ENCODE results near the gene AWAT2. TPM values are rescaled to one million over a fixed set of nuclear protein-coding genes. Genes with fewer than 3 reads are reported as not detected.

AWAT2 gene, protein sequence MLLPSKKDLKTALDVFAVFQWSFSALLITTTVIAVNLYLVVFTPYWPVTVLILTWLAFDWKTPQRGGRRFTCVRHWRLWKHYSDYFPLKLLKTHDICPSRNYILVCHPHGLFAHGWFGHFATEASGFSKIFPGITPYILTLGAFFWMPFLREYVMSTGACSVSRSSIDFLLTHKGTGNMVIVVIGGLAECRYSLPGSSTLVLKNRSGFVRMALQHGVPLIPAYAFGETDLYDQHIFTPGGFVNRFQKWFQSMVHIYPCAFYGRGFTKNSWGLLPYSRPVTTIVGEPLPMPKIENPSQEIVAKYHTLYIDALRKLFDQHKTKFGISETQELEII
- polyA plus RNA-seq (2013, experiment 1 of 2): 0.04 TPM
- polyA plus RNA-seq (2013, experiment 2 of 2): not detected

DNA sequence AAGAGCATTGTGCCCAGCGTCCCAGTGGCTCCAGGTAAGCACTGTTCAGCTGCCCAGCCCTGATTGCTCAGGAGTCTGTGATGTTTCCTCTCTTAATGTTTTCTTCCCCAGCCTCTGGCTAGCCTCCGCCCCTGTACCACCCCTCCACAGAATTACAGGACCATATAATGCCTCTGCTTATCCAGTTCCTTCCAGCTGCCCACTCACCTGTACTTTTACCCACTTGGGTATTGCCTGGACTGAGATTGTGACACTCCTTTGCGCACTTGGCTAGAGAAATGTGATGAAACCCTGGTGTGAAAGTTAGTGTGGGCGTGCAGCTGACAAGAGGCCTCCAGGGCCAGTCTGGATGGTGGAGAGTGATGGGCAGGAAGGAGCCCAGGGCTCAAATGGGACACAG lies at the start of gene AWAT2:
AWAT2 (minus strand) TSS at position 14 of the 400 bp plus-strand sequence; CDS start at position 8, 6 bp downstream.
- Histone ChIP-seq H4K5ac (ENCODE audit: low read length) (no peak within 1 kb of the TSS), H3K23ac (ENCODE audit: low read length) (no peak within 1 kb of the TSS), H3K27ac (ENCODE audit: low read depth, low read length) (no peak within 1 kb of the TSS), H3K4ac (ENCODE audit: low read depth, low read length) (no peak within 1 kb of the TSS), H3K27me3 (ENCODE audit: insufficient read depth, low read length, poor library complexity) (no peaks in the 10 kb centered on the region), H3K4me1 (ENCODE audit: control insufficient read depth, low read depth, low read length) (no peaks in the 10 kb centered on the region), H3K4me2 (ENCODE audit: low read length) (no peak within 1 kb of the TSS), H2BK120ac (ENCODE audit: low read depth, low read length) (no peak within 1 kb of the TSS), H3K79me2 (ENCODE audit: control insufficient read depth, insufficient read depth, low read length) (no peaks in the 10 kb centered on the region), H2BK5ac (ENCODE audit: low read length) (no peak within 1 kb of the TSS), H3K4me3 (ENCODE audit: low read length) (no peak within 1 kb of the TSS), H4K8ac (ENCODE audit: low read depth, low read length) (no peak within 1 kb of the TSS), H2AK5ac (ENCODE audit: low read length) (no peak within 1 kb of the TSS), H3K36me3 (ENCODE audit: control insufficient read depth, insufficient read depth, low read length) (no peaks in the 10 kb centered on the region), H3K79me1 (ENCODE audit: low read length) (no peaks in the 10 kb centered on the region), H3K18ac (ENCODE audit: low read length) (no peak within 1 kb of the TSS), H2BK15ac (replicated peaks; ENCODE audit: low read depth) (no peak within 1 kb of the TSS), H3K56ac (ENCODE audit: low read length) (no peak within 1 kb of the TSS), H3K9ac (ENCODE audit: low read length) (no peak within 1 kb of the TSS)
- WGBS (ENCODE audit: extremely low coverage, insufficient coverage, low lambda C conversion rate): no CpG with 5 or more reads among the region's 4 CpGs
- DNase-seq: no peak

DNA sequence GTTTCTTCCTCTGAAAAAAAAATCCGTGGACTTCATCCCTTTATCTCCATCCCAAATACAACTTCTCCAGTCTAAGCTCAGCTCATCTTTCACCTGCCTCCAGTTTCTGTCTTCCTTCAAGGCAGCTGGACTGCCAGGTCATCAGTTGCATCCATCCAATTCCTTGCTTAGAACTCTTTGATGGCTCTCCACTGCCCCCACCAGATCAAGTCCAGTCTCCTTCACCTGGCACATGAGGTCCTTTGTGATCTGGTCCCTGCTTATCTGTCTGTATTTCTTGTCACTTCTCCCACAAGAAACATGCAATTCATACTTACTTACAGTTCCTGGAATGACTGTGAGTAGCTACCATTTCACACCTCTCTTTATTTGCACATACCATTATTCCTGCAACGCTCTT lies 46.3 kb upstream of the AWAT2 start:
- no CpG with 5 or more reads among the region's 2 CpGs for WGBS (ENCODE audit: extremely low coverage, insufficient coverage, low lambda C conversion rate)
- Histone ChIP-seq H3K4ac (ENCODE audit: low read depth, low read length) (no peak overlapping the region), H3K79me1 (ENCODE audit: low read length) (no peaks in the 10 kb centered on the region), H3K27ac (ENCODE audit: low read depth, low read length) (no peak overlapping the region), H3K18ac (ENCODE audit: low read length) (no peak overlapping the region), H3K36me3 (ENCODE audit: control insufficient read depth, insufficient read depth, low read length) (no peaks in the 10 kb centered on the region), H4K5ac (ENCODE audit: low read length) (no peak overlapping the region), H2AK5ac (ENCODE audit: low read length) (no peak overlapping the region), H3K4me2 (ENCODE audit: low read length) (no peak overlapping the region), H3K23ac (ENCODE audit: low read length) (no peak overlapping the region), H2BK15ac (replicated peaks; ENCODE audit: low read depth) (no peak overlapping the region), H3K4me3 (ENCODE audit: low read length) (no peak overlapping the region), H2BK120ac (ENCODE audit: low read depth, low read length) (no peak overlapping the region), H3K56ac (ENCODE audit: low read length) (no peak overlapping the region), H3K27me3 (ENCODE audit: insufficient read depth, low read length, poor library complexity) (no peaks in the 10 kb centered on the region), H3K4me1 (ENCODE audit: control insufficient read depth, low read depth, low read length) (no peaks in the 10 kb centered on the region), H4K8ac (ENCODE audit: low read depth, low read length) (no peak overlapping the region), H2BK5ac (ENCODE audit: low read length) (no peak overlapping the region), H3K79me2 (ENCODE audit: control insufficient read depth, insufficient read depth, low read length) (no peaks in the 10 kb centered on the region), H3K9ac (ENCODE audit: low read length) (no peak overlapping the region)
- peak; percentile 53 for DNase-seq

DNA sequence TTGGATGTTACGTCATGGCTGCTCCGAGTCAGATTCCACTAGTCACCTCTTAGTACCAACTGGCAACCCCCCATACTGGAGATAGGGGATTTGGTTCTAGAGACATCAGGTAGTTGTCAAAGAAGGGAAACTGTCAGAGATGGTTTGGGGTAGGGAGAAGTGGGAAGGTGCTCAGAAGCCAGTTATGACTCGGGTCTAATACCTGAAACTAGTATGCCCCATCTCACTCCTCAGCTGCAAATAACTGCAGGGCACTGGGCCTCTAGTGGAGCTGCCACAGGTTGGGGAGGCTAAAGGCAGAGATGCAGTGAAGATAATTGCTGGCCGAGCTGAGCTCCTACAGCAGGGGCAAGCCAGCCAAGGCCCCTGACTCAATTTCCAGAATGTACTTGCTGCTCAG lies 42.5 kb upstream of the AWAT2 start:
- no CpG with 5 or more reads among the region's 4 CpGs for WGBS (ENCODE audit: extremely low coverage, insufficient coverage, low lambda C conversion rate)
- DNase-seq: no peak

DNA sequence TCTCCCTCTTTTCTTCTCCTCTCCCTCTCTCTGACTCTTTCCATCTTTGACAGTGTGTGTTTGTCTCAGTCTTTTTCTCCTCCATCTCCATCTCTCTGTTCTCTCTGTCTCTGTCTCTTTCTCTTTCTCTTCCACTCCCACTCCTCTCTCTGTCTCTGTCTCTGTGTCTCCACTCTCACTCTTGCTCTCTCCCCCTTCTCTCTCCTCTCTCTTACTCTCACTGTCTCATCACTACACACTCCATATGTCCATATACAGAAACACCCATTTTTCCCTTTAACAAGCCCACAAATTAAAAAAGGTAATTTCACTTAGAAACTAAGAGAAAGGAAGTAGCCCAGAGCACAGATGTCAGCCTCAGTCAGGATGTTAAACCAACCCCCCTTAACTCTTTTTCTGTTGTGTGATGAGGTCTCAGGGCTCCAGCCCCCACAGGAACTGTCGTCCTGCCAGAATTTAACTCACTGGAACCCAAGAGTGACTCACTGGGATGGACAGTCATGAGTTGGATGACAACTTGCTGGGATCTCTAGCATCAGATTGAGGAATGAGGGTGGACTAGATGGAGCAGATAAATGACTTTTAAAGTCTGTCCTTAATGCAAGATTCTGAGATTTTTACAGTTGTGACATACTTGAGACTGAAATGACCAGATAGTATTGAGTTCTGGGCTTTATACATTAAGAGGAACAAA lies 40.0 kb upstream of the AWAT2 start:
- H3K18ac ChIP-seq (ENCODE audit: low read length): no peak overlapping the region
- no peaks in the 10 kb centered on the region for H3K79me1 ChIP-seq (ENCODE audit: low read length)
- no peak overlapping the region for H2AK5ac ChIP-seq (ENCODE audit: low read length)
- DNase-seq: no peak
- no peak overlapping the region for H4K8ac ChIP-seq (ENCODE audit: low read depth, low read length)
- no peak overlapping the region for H3K4me2 ChIP-seq (ENCODE audit: low read length)
- no peak overlapping the region for H3K9ac ChIP-seq (ENCODE audit: low read length)
- no peaks in the 10 kb centered on the region for H3K27me3 ChIP-seq (ENCODE audit: insufficient read depth, low read length, poor library complexity)
- H3K23ac ChIP-seq (ENCODE audit: low read length): no peak overlapping the region
- H3K4ac ChIP-seq (ENCODE audit: low read depth, low read length): no peak overlapping the region
- H3K36me3 ChIP-seq (ENCODE audit: control insufficient read depth, insufficient read depth, low read length): no peaks in the 10 kb centered on the region
- no peak overlapping the region for H2BK120ac ChIP-seq (ENCODE audit: low read depth, low read length)
- no peaks in the 10 kb centered on the region for H3K4me1 ChIP-seq (ENCODE audit: control insufficient read depth, low read depth, low read length)
- WGBS (ENCODE audit: extremely low coverage, insufficient coverage, low lambda C conversion rate): no CpG with 5 or more reads among the region's 1 CpG
- H3K56ac ChIP-seq (ENCODE audit: low read length): no peak overlapping the region
- no peak overlapping the region for H2BK15ac ChIP-seq (replicated peaks; ENCODE audit: low read depth)
- H3K79me2 ChIP-seq (ENCODE audit: control insufficient read depth, insufficient read depth, low read length): no peaks in the 10 kb centered on the region
- H3K4me3 ChIP-seq (ENCODE audit: low read length): no peak overlapping the region
- H4K5ac ChIP-seq (ENCODE audit: low read length): no peak overlapping the region
- H3K27ac ChIP-seq (ENCODE audit: low read depth, low read length): no peak overlapping the region
- H2BK5ac ChIP-seq (ENCODE audit: low read length): no peak overlapping the region

More for the DNA sequence above, 42.5 kb upstream of the AWAT2 start:
- Histone ChIP-seq H3K27me3 (ENCODE audit: insufficient read depth, low read length, poor library complexity) (no peaks in the 10 kb centered on the region), H4K5ac (ENCODE audit: low read length) (no peak overlapping the region), H3K9ac (ENCODE audit: low read length) (no peak overlapping the region), H3K4me2 (ENCODE audit: low read length) (no peak overlapping the region), H4K8ac (ENCODE audit: low read depth, low read length) (no peak overlapping the region), H3K27ac (ENCODE audit: low read depth, low read length) (no peak overlapping the region), H3K4me1 (ENCODE audit: control insufficient read depth, low read depth, low read length) (no peaks in the 10 kb centered on the region), H3K23ac (ENCODE audit: low read length) (no peak overlapping the region), H2BK15ac (replicated peaks; ENCODE audit: low read depth) (no peak overlapping the region), H2AK5ac (ENCODE audit: low read length) (no peak overlapping the region), H3K56ac (ENCODE audit: low read length) (no peak overlapping the region), H2BK120ac (ENCODE audit: low read depth, low read length) (no peak overlapping the region), H3K79me2 (ENCODE audit: control insufficient read depth, insufficient read depth, low read length) (no peaks in the 10 kb centered on the region), H3K4me3 (ENCODE audit: low read length) (no peak overlapping the region), H2BK5ac (ENCODE audit: low read length) (no peak overlapping the region), H3K79me1 (ENCODE audit: low read length) (no peaks in the 10 kb centered on the region), H3K18ac (ENCODE audit: low read length) (no peak overlapping the region), H3K4ac (ENCODE audit: low read depth, low read length) (no peak overlapping the region), H3K36me3 (ENCODE audit: control insufficient read depth, insufficient read depth, low read length) (no peaks in the 10 kb centered on the region)

DNA sequence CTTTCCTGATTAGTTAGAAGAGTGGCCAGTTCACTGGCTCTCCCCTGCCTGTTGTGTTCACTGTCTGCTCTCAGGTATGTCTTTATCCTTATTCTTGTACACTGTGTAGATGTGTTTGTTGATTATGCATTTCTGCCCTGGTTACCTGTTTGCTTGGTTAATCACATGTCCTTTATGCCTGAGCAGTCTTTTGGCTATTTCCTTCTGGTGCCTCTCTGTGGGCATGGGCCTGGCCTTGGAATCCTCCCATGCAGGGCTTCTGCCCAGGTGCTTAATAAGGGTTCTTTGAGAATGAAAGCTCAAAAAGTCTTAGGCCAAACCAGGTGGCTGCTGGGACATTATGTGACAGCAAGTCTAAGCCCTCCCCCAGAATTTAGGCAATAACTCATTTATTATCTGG lies 39.0 kb upstream of the AWAT2 start:
- Histone ChIP-seq H2BK120ac (ENCODE audit: low read depth, low read length) (no peak overlapping the region), H4K8ac (ENCODE audit: low read depth, low read length) (no peak overlapping the region), H2AK5ac (ENCODE audit: low read length) (no peak overlapping the region), H4K5ac (ENCODE audit: low read length) (no peak overlapping the region), H3K27me3 (ENCODE audit: insufficient read depth, low read length, poor library complexity) (no peaks in the 10 kb centered on the region), H3K27ac (ENCODE audit: low read depth, low read length) (no peak overlapping the region), H2BK15ac (replicated peaks; ENCODE audit: low read depth) (no peak overlapping the region), H3K79me1 (ENCODE audit: low read length) (no peaks in the 10 kb centered on the region), H3K36me3 (ENCODE audit: control insufficient read depth, insufficient read depth, low read length) (no peaks in the 10 kb centered on the region), H3K56ac (ENCODE audit: low read length) (no peak overlapping the region), H3K4me2 (ENCODE audit: low read length) (no peak overlapping the region), H3K79me2 (ENCODE audit: control insufficient read depth, insufficient read depth, low read length) (no peaks in the 10 kb centered on the region), H3K9ac (ENCODE audit: low read length) (no peak overlapping the region), H3K4ac (ENCODE audit: low read depth, low read length) (no peak overlapping the region), H2BK5ac (ENCODE audit: low read length) (no peak overlapping the region), H3K23ac (ENCODE audit: low read length) (no peak overlapping the region), H3K4me1 (ENCODE audit: control insufficient read depth, low read depth, low read length) (no peaks in the 10 kb centered on the region), H3K4me3 (ENCODE audit: low read length) (no peak overlapping the region), H3K18ac (ENCODE audit: low read length) (no peak overlapping the region)
- no peak for DNase-seq

Measured in mesendoderm (in vitro differentiated cells).